ELR (cell line): ENCODE data around the gene PLEKHN1.
"Not testable (repeated sequence)": the region's sequence is repeated elsewhere in the genome, so short reads cannot be mapped to it uniquely, and the experiment has no call there.

Experiments
- DNase-seq: peaks from one replicate; pipeline ENCODE4 v3.0.0-alpha.2; 2015; ENCODE audit warnings: low read depth

The PLEKHN1 gene

DNA sequence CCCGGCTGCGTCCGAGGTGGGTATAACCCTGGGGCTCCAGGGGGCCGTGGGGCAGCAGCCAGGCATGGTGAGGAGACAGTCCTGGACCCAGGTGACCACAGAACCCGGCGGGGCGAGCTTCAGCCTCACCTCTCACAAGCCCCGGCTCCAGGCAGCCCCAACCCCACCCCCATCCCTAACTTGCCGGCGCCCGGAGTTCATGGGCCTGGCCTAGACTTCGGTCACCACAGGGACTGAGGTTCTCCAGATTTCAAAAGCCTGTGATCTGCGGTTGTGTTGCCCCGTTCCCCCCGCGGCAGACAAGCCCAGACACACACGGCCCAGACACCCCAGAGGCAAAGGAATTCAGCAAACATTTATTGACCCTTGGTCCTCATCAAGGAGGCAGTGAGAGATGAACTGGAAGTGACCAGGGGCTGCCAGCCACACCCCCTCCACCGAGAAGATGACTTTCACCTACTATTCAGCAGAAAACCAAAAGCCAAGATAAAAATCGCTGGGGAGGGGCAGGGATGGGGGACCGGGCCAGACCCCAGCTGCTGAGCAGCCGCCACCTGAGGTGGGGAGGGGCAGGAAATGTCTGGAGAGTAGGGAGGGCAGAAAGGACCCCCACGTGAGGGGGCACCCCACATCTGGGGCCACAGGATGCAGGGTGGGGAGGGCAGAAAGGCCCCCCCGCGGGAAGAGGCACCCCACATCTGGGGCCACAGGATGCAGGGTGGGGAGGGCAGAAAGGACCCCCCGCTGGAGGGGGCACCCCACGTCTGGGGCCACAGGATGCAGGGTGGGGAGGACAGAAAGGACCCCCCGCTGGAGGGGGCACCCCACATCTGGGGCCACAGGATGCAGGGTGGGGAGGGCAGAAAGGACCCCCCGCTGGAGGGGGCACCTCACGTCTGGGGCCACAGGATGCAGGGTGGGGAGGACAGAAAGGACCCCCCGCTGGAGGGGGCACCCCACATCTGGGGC is 29.7 kb downstream of the PLEKHN1 start:
- no peak for DNase-seq

DNA sequence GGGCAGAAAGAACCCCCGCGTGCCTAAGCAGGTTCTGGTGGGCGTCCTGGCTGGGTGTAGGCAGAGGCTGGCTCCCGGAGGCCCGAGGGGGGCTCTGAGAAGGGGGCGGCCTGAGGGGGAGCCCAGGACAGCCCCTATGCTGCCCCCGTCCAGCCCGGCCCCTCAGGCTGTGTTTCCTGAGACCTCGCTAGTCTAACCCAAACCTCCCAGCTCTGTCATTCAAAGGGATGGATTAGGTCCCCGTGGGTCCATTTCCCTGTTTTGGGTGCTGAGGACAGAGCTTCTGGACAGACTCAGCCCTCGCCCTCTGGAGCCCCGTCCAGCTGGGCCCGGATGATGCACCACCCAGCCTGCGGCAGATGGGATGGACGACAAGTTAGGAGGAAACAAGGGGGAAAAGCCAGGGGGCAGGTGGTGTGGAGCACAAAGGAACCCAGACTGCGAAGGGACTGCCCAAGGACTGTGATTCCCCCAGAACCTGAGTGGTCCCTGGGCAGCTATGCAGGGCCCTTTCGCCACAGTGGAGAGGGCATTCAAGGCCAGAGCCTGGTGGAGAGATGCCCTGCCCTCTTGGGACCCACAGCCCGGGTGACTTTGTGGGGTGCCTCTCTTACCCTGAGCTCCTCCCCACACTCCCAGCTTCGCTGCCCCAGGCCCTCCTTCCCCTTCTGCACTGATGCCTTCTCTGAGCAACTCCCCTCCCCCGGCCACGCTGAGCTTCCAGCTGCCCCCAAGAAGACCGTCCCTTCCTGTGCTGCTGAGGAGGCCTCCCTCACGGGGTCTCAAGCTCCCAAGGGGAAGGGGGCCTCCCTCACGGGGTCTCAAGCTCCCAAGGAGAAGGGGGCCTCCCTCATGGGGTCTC is 30.8 kb downstream of the PLEKHN1 start:
- DNase-seq, result no peak

DNA sequence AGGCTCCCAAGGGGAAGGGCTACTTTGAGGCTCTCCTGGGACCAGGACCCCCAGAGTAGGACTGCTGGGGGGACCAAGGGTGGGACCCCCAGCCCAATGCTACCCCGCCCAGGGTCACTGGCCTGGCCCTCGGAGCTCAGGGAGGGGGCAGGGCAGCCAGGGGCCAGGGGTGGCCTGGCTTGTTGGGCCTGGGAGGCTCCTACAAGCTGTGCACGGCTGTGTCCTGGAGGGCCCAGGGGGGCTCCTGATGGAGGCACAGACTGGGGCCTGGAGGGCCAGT is 31.4 kb downstream of the PLEKHN1 start:
- DNase-seq, result no peak

DNA sequence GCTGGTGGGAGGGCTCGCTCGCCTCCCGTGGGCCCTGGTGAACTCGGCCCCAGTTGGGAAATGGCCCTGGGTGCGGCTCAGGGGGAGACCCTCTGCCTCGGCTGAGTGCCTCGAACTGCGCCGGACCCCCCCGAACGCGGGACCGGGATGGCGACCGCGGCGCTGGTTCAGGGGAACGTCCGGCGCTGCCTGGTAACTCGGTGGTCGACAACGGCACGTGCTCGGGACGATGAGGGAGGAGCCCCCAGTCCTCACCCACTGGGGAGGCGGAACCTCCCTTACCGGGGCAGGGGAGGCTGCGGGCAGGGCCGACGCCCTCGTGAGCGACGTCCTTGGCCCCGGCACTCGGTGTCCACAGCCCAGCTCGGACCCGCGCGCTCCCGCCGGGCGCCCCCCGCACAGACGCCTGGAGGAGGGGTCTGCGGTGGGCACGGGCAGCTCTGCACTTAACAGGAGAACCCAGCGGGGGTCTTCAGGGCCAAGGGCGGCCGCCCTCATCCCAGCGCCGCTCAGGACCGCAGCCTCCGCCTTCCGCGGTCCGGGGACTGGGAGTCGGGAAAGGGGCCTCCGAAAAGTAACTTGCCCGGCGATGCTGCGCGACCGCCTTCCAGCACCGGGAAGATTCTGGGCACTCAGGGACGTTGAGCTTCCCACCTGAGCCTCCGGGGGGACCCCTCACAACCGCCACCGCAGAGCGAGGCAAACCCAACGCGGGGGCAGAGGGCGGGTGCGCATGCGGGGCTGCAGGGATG is 31.9 kb downstream of the PLEKHN1 start:
- no peak for DNase-seq

DNA sequence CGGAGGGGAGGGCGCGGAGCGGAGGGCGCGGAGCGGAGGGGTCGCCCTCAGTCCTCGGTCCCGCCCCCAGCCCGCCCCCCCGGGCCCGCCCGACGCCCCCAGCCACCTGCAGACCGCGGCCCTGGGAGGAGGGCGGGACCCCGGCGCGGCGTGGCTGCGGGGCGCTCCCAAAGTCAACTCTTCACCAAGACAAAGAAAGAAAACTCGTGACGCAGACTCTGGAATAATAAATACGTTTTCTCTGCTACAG is 32.4 kb downstream of the PLEKHN1 start:
- DNase-seq, result no peak

DNA sequence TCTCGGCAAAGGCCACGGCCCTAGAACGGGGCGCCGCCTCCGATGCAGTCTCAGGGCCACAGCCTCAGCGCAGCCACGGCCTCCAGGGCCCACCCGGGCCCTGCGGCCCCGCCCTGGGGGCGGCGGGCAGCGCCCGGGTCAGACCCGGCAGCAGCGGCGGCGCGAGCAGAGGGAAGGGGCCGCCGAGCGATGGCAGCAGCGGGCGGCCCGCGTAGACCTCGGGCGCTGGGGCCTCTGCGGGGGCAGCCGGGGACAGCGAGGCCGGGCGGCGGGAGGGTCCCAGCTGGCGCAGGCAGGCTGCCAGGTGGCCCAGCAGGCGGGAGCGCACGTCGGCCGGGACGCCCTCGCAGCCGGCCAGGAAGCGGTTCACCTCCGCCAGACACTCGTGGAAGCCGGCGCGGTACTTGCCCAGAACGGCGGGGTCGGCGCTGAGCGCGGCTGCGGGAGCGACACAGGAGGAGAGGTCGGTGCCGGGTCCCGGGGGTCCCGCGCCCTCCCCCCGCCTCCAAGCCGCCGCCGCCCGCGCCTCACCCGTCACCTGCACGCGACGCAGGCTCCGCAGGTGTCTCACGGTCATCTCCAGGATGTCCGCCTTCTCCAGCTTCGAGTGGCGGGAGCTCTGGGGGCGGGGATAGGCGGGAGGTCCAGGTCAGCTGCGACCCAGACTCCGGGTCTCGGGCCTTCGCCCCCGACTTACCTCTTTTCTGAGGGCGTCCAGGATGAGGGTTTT is 32.9 kb downstream of the PLEKHN1 start:
- DNase-seq, result peak; percentile 51

DNA sequence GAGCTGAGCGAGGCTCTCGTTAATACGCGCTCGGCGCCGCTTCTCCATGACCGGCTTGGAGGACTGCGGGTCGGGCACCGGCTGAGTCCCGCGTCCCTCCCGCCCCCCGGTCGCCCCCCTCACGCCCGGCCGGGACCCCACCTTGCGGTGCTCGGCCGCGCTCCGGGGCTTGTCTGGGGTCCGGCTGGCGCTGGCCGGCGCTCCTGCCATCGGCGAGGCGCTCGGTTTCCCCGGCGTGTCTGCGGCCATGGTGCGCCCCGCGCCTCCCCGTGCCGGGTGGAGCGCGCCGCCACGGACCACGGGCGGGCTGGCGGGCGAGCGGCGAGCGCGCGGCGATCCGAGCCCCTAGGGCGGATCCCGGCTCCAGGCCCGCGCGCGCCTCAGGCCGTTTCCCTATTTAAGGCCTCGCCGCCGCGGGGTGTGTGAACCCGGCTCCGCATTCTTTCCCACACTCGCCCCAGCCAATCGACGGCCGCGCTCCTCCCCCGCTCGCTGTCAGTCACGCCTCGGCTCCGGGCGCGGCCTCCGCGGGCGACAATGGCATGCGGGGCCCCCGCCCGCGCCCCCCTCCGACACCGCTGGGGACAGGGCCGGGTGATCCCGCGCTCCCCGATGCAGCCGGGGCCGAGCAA is 33.6 kb downstream of the PLEKHN1 start, which contains the start of gene HES4:
Gene HES4, minus strand, starts transcription at position 373 of the 632 bp plus-strand sequence. Its CDS starts 124 bp downstream, at position 249.
- DNase-seq, result peak; percentile 93

DNA sequence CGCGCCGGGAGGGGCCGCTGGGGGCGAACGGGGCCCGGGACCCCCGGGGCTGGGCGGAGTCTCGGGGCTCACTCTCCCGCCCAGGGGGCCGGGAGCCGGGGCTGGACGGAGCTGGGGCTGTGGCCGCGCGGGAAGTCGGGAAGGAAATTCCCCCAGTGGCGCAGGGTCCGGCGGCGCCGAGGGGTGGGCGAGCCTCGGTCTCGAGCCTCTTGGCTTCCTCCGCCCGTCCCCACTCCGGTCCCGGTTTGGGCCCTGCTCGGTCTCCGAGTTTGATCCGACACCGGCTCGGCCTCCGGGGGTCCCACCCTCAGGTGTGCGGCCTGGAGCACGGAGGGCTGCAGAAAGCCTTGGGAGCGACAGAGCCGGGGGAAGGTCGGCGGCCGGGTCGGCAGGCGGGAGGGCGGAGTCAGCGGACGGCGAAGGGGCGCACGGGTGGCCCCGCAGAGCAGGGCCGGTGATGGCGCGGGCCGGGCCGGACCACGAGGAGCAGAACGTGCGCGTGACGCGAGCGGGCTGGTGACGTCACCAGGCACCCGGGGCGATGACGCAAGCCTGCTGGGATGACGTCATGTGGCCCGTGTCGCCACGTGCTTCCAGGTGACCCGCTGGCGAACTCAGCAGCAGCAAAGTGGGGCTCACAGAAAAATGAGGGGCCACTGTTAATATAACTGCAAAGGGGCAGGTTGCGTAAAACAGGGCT is 34.2 kb downstream of the PLEKHN1 start:
- DNase-seq, result peak; percentile 83

DNA sequence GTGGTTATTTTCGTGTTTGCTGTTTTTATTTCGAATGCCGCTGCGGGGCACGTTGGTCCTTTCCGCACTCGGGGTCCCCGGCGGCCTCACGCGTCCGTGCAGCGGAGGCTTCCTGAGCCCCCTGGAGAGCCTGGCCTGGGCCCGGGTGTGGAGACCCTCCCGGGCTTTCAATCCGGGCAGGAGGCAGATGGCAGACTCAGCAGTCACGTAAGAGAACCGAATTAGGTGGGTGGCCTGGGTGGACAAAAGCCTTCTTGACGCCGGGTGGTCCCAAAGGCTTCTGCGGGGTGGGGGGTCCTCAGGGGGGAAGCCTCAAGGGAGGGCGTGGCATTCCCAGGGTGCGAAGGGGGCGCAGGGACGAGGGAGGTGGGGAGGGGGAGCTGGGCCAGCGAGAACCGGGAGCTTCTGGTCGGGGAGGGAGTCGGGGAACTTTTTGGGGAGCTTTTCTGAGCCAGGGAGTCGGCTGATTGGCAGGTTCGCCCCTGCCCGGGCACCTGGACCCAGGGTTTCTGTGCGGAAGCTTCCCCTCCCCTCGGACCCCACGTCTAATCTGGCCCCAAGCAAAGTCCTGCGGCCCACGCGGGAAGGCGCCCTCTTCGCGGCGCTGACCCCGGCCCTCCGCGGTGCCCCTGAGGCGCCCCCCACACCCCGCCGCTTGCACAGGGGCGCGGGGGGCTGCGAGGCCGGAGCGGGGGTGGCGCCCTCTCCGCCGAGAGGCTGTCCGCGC is 34.9 kb downstream of the PLEKHN1 start:
- no peak for DNase-seq

DNA sequence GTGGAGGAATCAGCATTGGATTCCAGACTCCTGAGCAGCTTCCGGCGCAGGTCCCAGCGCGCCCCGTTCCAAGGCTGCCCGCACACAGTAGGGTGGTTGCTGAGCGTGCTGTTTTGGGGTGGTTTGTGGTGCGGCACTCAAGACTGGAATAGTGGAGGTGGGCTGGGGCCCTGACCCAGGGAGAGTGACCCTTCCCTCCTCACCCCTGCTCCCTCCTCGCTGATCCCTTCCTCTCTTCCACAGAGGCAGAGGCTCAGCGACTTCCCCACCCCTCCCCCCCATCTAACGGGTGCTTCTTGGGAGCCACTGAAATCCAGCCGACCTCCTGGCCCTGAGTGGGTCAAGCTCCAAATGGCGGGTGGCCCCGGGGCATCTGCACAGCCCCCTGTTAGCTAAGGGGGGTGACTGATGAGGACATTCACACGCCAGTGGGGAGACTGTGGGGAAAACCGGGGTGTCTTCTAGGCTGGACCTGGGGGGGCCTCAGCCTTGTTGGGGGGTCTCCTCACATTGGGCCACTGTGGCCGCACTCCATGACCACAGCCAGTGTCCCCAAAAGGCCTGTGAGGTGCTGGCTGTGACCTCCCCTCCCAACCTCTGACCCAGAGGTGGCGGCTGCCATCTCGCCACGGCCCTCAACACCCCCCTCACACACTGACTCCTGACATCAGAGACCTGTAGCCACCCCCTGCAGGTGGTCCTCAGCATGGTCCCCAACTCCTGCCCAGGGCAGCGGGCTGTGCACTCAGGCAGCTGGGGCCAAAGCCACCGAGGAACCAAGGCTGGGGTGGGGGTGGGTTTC is 37.5 kb downstream of the PLEKHN1 start:
- DNase-seq, result no peak

DNA sequence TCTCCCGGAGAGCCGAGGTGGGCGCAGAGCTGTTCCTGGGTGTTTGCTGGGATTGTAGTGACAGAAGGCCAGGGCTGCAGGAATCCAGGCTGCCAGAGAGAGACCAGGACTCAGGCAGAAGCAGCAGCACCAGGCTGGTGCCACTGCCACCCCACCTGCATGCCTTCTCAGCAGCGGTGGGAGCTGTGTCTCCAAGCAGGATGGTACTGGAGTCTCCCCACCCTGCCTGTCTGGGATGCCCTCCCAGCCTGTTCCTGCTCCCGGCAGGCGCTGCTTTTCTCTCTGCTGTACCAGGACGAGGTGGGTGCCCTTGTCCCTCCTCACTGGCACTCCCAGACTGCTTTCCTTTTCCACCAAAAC is 38.1 kb downstream of the PLEKHN1 start:
- DNase-seq, result no peak

DNA sequence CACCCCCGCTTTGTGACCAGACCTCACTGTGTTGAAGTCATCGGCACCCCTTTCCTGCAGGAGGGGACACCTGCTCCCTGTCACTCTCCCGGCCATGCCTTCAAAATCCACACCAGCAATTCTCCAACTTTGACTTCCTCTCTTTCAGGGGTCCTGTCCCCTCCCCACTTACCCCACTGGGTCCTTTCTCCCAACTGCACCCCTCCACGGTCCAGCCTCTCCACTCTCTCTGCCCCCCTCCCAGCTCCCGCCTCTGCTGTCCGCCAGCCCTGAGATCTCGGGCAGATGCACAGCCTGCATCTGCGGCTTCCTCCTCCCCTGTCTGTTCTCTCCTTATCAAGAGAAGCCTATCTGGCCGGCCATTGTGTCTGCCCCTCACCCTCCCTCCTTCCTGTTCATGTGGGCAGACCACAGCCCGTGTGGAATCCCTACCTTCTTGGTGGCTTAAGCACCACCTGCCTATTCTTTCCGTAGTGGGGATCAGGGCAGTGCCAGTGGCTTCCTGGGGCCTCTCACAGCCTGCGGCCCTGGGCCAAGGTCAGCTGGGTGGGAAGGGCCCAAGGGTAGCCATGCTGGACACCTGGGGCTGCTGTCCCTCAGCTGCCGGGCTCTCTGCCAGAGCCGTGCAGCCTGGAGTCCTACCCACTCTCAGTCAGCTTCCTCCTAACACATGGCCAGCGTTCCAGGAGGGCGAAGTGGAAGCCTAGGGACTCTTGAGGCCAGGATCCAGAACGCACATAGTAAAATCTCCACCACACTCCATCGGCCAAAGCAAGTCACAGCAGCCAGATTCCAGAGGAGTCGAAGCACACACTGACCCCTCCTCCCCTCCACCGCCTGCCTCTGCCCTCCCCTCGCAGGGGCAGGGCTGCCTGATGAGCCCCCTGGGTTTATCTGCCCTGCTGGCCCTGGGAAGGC is 38.8 kb downstream of the PLEKHN1 start:
- DNase-seq, result peak; percentile 44

DNA sequence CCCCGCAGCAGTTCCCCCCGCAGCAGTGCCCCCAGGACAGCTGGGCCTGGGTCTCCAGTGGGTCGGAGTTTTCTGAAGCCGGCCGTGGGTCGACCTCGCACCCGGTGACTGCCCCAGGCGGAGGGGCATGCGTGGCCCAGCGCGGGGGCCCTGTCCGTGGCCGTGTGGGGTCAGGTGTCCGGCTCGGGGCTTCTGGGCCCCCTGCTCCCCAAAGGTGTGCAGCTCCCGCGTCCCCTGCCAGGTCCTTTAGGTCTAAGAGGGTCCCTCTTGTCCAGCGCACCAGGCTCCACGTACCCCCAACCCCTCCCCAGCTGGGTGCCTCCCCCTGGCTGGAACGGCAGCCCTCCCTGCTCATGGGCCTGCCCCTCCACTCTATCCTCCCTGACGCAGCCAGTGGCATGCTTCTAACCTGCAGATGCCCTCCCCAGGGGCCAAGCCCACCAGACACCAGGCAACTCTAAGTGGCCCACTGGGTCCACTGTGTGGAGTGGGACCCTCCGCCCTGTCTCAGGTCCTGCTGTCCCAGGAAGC is 39.6 kb downstream of the PLEKHN1 start:
- no peak for DNase-seq

DNA sequence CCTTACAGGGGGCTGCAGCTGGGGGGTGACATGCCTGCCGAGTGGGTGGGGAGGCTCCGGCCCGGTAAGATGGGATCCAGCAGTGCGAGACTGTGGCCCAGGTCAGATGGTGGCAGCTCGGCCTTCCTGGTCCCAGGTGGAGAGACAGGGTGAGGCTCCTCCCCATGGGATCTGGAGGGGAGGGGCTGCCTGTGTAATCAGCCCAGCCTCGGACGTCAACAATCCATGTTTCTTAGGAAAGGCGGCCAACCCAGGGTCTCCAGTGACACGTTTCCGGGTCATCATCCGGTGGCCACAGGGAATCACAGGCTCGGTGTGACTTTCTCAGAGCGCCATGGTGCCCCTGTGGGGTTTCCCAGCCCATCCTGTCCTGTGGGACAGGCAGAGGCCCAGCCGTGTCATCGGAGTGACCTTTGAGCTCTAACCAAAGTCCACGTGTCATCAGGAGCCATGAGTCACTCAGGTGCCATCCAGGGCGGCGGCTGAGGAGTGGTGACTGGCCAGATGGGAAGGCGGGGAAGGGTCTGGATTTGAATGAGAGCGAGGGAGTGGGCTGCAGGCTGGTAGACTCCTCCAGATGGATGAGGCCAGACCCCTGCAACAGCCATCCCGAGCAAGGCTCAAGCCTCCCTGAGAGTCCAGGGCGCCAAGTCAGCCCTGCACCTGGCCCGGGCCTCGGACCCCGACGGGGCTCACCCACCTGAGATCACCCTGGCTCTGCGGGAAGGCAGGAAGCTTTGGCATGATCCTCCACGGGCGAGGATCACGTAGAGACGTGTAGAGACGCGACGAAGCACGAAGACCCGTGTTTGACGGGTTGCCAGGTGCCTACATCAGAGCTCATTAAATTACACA is 40.2 kb downstream of the PLEKHN1 start:
- no peak for DNase-seq

DNA sequence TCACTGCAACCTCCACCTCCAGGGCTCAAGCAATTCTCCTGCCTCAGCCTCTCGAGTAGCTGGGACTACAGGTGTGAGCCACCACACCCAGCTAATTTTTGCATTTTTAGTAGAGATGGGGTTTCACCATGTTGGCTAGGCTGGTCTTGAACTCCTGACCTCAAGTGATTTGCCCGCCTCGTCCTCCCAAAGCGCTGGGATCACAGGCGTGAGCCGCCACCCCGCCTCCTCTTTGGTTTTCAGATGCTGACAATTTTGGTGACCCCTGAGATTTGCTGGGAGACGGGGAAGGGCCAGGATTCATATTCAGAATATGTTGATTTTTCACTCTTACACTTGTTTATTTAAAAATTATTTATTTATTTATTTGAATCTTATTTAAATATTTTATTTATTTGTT is 43.8 kb downstream of the PLEKHN1 start:
- not testable (repeated sequence) for DNase-seq

DNA sequence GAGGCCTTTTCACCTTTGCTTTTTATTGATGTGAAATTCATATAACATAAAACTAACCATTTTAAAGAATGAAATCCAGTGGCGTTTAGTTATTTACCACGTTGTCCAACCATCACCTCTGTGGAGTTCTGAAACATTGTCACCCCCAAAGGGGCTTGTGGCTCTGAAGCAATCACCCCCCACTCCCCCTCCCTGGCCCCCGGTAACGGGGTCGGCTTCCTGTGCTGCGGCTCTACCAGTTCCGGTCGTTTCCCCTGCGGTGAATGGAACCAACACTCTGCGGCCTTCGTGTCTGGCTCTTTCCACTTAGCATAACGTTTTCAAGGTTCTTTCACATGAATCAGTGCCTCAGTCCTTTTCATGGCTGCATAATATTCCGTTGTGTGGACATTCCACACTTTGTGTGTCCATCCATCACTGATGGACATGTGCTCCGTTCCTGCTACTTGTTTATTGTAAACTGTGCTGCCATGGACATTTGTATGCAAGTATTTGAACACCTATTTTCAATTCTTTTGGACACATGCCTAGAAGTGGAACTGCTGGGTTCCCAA is 45.2 kb downstream of the PLEKHN1 start:
- DNase-seq, result no peak

DNA sequence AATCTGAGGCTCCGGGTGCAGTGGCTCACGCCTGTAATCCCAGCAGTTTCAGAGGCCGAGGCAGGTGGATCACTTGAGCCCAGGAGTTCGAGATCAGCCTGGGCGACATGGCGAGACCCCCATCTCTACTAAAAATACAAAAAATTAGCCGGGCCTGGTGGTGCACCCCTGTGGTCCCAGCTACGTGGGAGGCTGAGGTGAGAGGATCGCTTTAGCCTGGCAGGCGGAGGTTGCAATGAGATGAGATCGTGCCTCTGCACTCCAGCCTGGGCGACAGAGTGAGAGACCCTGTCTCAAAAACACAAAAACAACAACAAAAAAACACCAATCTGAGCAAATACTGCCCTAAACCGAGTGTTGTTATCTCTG is 46.4 kb downstream of the PLEKHN1 start:
- DNase-seq, result not testable (repeated sequence)
